Fibroblast of pulmonary artery (primary cell): ENCODE measurements around the gene LRRC4B.
A peak's percentile ranks its signal among the peaks of the same experiment; 100 is the strongest.

Experiments
- DNase-seq: peaks from one replicate; pipeline ENCODE4 v3.0.0-alpha.2; 2010; ENCODE audit warnings: low read depth
- H3K4me3 ChIP-seq: replicated peaks from 2 replicates; pipeline ENCODE4 v1.5.1; 2011; ENCODE audit warnings: low read depth, mild to moderate bottlenecking, control low read depth, low read length, moderate library complexity
- TF ChIP-seq, protein P1 (sequence below): IDR thresholded peaks from 2 replicates; pipeline ENCODE4 v1.5.1; 2011; ENCODE audit warnings: mild to moderate bottlenecking, control low read depth, low read length, inconsistent platforms; ENCODE audit errors: missing control alignments

The LRRC4B gene

DNA sequence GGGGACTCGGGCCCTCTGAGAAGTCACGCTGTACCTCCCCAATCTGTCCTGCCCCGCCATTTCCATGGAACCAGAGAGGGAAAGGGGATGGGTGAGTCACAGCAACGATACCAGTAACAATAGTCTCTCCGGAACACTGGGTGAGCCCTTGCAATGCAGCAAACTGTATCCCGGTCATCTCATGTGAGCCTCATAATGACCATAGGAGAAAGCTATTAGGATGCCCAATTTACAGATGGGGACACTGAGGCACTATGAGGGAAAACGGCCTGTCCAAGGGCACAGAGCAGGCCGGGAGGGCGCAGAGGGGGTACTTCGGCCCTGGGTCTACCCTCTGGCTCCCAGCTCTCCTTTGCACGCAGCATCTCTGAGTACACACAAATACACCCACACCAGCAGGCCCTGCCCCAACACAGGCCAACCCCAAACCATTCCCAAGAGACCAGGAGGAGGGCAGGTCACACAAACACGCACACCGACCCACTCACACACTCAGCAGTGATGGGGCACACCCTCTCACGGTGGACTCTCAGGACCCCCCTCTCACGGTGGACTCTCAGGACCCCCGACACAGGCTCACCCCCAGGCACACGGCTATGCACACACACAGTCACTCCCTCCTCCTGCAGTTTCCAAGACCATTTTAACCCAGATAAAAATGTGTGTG, 18.2 kb downstream of the LRRC4B start:
- no peak overlapping the region for H3K4me3 ChIP-seq
- peak; percentile 11 for DNase-seq
- TF ChIP-seq, protein P1, sequence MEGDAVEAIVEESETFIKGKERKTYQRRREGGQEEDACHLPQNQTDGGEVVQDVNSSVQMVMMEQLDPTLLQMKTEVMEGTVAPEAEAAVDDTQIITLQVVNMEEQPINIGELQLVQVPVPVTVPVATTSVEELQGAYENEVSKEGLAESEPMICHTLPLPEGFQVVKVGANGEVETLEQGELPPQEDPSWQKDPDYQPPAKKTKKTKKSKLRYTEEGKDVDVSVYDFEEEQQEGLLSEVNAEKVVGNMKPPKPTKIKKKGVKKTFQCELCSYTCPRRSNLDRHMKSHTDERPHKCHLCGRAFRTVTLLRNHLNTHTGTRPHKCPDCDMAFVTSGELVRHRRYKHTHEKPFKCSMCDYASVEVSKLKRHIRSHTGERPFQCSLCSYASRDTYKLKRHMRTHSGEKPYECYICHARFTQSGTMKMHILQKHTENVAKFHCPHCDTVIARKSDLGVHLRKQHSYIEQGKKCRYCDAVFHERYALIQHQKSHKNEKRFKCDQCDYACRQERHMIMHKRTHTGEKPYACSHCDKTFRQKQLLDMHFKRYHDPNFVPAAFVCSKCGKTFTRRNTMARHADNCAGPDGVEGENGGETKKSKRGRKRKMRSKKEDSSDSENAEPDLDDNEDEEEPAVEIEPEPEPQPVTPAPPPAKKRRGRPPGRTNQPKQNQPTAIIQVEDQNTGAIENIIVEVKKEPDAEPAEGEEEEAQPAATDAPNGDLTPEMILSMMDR: no peak

DNA sequence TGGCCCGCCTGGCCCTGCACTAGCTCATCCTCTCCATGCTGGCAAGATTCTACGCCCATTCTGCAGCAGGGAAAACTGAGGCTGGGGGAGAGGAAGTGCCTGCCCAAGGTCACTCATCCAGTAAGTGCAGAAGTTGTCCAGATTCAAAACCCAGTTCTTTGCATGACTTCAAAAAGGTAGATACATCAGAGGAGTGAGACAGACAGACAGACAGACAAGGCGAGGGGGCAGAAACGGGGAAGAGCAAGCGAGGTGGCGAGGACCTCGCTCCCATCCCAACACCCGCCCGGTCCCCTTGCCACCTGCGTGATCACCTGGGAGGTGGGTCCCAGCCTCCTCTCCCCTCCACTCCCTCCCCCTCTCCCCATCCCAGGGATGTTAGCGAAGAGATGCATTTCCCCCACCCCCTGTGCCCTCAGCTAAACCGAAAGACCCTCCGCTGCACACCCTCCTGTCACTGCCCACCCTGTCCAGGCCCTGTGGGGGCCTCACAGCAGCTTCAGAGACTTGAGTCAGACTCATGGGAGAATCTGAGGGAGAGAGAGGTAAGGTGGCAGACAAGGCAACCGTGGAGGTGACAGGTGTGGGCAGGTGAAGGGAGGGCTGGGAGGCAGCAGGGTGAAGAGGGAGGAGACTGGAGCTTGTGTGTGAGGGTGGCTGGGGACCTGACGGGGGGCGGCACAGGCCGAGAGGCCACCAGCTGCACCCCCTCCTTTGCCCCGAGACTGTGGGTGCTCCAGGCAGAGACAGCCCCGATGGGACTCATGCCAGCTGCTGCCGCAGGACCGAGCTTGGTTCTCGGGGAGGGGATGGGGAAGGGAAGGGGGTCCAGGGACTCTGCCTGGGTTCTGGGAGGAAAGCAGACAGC, 18.9 kb downstream of the LRRC4B start:
- TF ChIP-seq, protein P1: no peak
- H3K4me3 ChIP-seq: no peak overlapping the region
- DNase-seq: no peak

DNA sequence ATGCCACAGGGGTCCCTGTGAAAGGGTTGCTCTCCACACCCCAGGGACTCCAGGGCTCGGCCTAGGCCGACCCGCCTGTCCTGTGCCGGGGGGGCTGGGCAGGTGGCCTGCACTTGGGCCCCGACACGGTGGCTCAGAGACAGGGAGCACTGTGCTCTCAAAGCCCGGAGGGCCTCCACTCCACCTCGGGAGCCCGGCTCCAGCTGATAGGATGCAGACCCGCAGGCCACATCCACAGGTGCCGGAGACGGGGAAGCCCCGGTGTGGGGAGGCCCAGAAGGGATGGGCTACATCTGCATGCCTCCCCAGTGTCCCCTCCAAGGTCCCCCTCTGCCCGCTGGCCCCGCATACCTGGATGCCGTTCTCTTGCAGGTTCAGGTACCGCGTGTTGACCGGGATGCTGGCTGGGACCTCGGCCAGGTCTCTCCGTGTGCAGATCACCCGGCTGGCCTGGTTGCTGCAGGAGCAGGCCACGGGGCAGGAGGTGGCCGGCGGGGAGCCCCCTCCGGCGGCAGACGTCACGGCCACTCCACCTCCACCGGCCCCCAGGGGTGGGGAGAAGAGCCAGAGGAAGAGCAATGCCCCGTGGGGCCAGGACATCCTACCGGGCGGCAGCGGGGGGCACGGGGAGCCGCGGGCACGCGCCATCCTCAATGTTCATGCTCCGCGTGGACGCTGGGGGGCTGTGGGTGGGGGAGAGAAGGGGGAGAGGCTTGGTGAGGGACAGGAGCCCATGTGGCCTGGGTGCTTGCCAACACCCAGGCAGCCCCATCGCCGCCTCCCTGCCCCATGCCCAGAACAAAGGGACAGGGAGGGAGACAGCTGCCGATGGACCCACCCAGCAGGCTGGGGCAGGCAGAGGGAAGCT, 19.8 kb downstream of the LRRC4B start:
- H3K4me3 ChIP-seq: no peak overlapping the region
- TF ChIP-seq, protein P1: no peak

DNA sequence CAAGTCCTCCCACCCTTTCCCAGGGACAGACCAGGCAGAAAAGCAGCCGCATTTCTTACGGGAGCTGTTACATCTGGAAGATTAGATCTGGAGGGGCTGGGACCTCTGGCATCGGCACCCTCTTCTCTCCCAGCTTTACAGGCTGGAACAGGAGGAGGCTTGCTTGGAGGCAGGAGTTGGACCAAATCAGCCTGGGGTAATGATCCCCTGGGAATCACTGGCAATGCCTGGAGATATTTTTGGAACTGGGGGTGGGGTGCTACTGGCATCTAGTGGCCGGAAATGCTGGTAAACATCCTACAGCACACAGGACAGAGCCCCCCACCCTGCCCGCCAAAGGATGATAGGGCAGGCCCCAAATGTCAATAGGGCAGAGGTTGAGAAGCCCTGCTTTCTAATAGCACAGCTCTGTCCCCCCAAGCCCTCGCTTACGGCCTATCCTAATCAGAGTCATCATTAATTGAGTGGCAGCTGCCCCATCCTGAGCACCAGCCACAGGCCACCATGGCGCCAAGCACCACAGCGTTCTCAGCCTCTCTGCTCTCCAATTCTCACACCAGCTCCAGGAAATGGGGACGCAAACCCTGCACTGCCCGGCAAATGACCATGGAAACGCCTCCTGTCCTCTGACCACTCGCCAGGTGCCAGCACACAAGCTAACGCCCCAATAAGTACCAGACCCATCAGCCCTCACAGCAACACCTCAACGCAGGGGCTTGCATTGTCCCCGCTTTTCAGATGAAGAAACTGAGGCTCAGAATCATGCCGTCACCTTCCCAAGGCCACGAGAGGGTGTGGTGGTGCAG, 20.6 kb downstream of the LRRC4B start:
- TF ChIP-seq, protein P1: no peak
- DNase-seq: no peak

More for the DNA sequence above, 19.8 kb downstream of the LRRC4B start:
- no peak for DNase-seq

DNA sequence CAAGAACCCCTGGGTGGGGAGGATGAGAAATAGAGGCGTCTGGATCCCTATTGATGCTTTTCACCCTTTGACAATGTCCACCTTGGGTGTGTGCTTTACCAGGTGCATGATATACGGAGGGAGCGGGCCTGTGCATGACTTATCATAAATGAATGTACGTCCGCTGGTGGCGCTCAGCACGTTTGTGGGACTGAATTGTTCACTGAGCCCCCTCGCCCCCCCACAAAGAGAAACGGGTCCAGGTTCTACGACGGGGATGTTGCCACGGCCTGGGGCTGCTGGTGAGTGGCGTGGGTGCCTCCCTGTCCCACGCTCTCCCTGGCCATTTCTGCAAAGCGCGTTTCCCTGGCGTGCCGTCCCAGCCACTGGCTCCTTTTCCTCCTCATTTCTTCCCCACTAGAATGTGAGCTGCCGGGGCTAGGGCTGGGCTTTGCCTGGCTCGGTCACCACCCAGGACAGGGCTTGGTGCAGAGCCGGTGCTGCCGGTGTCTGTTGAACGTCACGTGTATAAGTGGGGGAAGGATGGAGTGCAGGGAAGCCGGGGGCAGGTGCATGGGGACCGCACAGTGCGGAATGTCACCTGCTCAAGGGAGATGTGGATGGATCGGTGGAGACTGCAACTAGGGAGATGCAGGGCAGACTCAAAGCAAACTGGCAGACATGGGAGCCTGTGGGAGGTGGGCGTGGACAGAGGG, 21.6 kb downstream of the LRRC4B start:
- DNase-seq: no peak
- TF ChIP-seq, protein P1: no peak
- no peak overlapping the region for H3K4me3 ChIP-seq

More for the DNA sequence above, 20.6 kb downstream of the LRRC4B start:
- no peak overlapping the region for H3K4me3 ChIP-seq

DNA sequence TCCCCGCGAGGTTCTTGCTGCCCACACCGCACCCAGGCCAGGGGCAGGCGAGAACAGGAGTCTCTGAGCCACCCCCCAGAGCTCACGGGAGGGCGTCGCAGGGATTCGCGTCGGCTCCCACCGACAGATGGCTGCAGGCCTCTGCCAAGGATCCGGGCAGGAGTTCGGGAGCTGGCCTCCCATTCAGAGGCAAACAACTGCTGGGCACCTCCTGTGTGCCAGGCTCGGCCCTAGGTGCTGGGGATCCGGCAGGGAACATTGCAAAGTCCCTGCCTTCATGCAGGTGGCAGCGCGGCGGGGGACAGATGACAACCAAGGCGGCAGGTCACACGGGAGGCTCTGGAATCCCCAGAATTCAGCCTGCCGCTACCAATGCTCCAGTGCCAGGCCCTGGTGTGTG, 25.3 kb downstream of the LRRC4B start:
- no peak for DNase-seq
- no peak overlapping the region for H3K4me3 ChIP-seq
- TF ChIP-seq, protein P1: no peak
